ENCODE data around the gene BUD13. TPM values are rescaled to one million over a fixed set of nuclear protein-coding genes. Genes with fewer than 3 reads are reported as not detected.
"Not testable (repeated sequence)": the region's sequence is repeated elsewhere in the genome, so short reads cannot be mapped to it uniquely, and the experiment has no call there.

The BUD13 gene
- total and polyA plus RNA-seq, 2 donors, result 13.5 to 14.4 TPM

- DNase-seq (ENCODE audit: extremely low spot score), result no peak
- no peak overlapping the region for H3K27ac ChIP-seq (ENCODE audit: low read depth)
- no peaks in the 10 kb centered on the region for H3K4me1 ChIP-seq (ENCODE audit: insufficient read depth)
- H3K36me3 ChIP-seq (ENCODE audit: insufficient read depth), result peaks cover 8% of the 10 kb centered on the region
- 88% methylated on average over 2 of the region's 2 CpGs for WGBS
- H3K4me3 ChIP-seq (ENCODE audit: low read depth, low read length), result no peak overlapping the region
Measured at GRCh38 chr11:116762132-116762531, 10.7 kb downstream of the BUD13 start.

DNA sequence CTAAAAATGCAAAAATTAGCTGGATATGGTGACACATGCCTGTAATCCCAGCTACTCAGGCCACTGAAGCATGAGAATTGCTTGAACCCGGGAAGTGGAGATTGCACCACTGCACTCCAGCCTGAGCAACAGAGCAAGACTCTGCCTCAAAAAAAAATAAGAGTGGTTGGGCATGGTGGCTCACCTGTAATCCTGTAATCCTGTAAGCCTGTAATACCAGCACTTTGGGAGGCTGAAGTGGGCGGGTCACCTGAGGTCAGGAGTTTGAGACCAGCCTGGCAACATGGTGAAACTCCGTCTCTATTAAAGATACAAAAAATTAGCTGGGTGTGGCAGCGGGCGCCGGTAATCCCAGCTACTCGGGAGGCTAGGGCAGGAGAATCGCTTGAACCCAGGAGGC, 16.7 kb downstream of the BUD13 start:
- H3K27ac ChIP-seq (ENCODE audit: low read depth); H3K4me1 ChIP-seq (ENCODE audit: insufficient read depth); H3K4me3 ChIP-seq (ENCODE audit: low read depth, low read length); DNase-seq (ENCODE audit: extremely low spot score): not testable (repeated sequence)
- 76% methylated on average over 8 of the region's 8 CpGs for WGBS
- peaks cover 17% of the 10 kb centered on the region for H3K36me3 ChIP-seq (ENCODE audit: insufficient read depth)

DNA sequence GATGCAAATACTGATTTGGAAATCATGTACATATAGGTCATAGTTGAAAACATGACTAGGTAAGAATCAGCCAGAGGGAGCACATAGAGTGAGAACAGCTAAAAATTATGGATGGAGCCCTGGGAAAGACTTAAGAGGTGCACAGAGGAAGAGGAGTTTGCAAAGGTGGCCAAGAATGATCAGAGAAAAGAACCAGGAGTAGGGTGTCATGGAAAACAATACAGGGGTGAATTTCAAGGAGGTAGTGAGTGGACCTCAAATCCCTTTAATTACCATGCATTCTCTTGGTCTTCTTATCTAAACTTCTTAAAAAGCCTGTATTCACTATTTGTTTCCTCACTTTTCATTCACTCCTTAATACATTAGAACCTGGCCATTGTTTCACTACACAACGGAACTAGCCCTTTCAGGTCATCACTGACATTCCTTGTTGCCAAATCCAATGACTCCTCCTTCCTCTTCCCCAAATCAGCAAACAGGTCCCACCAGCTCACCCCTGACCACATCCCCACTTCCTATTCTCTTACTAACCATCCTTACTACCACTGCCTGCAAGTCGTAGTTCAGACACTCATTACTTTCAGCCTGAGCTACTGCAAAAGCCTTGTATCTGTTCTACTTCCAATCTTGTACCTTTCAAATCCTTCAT, 22.6 kb downstream of the BUD13 start:
- WGBS, result 93% methylated on average over 2 of the region's 2 CpGs
- Histone ChIP-seq H3K4me1 (ENCODE audit: insufficient read depth) (no peaks in the 10 kb centered on the region), H3K4me3 (ENCODE audit: low read depth, low read length) (no peak overlapping the region), H3K27ac (ENCODE audit: low read depth) (no peak overlapping the region), H3K36me3 (ENCODE audit: insufficient read depth) (peaks cover 7% of the 10 kb centered on the region)
- DNase-seq (ENCODE audit: extremely low spot score), result no peak

GRCh38 chr11:116742104-116742503, 30.7 kb downstream of the BUD13 start:
- no peak for DNase-seq (ENCODE audit: extremely low spot score)
- Histone ChIP-seq H3K36me3 (ENCODE audit: insufficient read depth) (peaks cover 1% of the 10 kb centered on the region), H3K4me1 (ENCODE audit: insufficient read depth) (no peaks in the 10 kb centered on the region), H3K27ac (ENCODE audit: low read depth) (no peak overlapping the region), H3K4me3 (ENCODE audit: low read depth, low read length) (no peak overlapping the region)
- 79% methylated on average over 6 of the region's 6 CpGs for WGBS

GRCh38 chr11:116740741-116741140, 32.0 kb downstream of the BUD13 start:
- DNase-seq (ENCODE audit: extremely low spot score), result no peak
- WGBS, result 60% methylated on average over 4 of the region's 4 CpGs
- no peaks in the 10 kb centered on the region for H3K4me1 ChIP-seq (ENCODE audit: insufficient read depth)

DNA sequence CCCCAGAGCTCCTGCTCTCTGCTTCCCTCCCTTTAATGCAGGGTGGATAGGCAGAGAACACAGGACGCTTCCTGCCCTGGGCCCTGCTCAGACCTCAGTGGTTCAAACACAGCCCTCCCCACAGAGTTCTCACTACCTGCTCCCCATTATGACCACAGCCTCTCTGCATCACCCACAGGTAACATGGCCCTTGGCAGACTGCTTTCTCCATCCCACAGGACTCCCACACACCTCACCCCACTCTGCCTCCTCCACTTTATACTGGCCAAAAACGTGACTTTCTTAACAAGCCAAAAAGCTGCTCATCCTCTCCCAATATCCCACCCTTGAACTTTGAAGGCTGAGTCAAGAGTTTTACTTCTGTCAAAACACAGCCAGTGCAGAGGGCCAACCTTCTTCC, 33.8 kb downstream of the BUD13 start:
- no peak overlapping the region for H3K27ac ChIP-seq (ENCODE audit: low read depth)
- 85% methylated on average over 2 of the region's 2 CpGs for WGBS
- no peak for DNase-seq (ENCODE audit: extremely low spot score)
- no peaks in the 10 kb centered on the region for H3K36me3 ChIP-seq (ENCODE audit: insufficient read depth)
- no peak overlapping the region for H3K4me3 ChIP-seq (ENCODE audit: low read depth, low read length)
- no peaks in the 10 kb centered on the region for H3K4me1 ChIP-seq (ENCODE audit: insufficient read depth)

More at GRCh38 chr11:116740741-116741140, 32.0 kb downstream of the BUD13 start:
- Histone ChIP-seq H3K36me3 (ENCODE audit: insufficient read depth) (peaks cover 1% of the 10 kb centered on the region), H3K27ac (ENCODE audit: low read depth) (no peak overlapping the region), H3K4me3 (ENCODE audit: low read depth, low read length) (no peak overlapping the region)

DNA sequence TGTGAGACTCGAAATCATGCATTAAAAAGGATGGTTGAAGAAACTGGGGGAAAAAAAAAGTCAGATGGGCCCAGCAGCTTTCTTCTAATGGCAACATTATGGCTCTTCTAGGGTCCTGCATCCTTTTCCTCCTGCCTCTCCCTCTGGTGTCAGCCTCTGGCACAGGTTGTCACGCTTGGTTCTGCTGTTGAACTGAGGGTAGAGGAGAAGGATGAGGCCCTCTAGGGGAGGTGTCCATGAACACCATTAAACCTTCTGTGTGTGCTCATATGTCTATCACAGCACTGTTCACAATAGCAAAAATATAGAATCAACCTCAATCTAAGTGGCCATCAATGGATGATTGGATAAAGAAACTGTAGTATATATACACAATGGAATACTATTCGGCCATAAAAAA, 36.0 kb downstream of the BUD13 start:
- 92% methylated on average over 3 of the region's 3 CpGs for WGBS
- Histone ChIP-seq H3K36me3 (ENCODE audit: insufficient read depth) (no peaks in the 10 kb centered on the region), H3K4me1 (ENCODE audit: insufficient read depth) (no peaks in the 10 kb centered on the region), H3K27ac (ENCODE audit: low read depth) (no peak overlapping the region), H3K4me3 (ENCODE audit: low read depth, low read length) (no peak overlapping the region)
- DNase-seq (ENCODE audit: extremely low spot score), result no peak

GRCh38 chr11:116733969-116734508, 38.7 kb downstream of the BUD13 start:
- H3K4me1 ChIP-seq (ENCODE audit: insufficient read depth), result no peaks in the 10 kb centered on the region
- H3K4me3 ChIP-seq (ENCODE audit: low read depth, low read length), result no peak overlapping the region
- 76% methylated on average over 11 of the region's 11 CpGs for WGBS
- no peak for DNase-seq (ENCODE audit: extremely low spot score)
- no peak overlapping the region for H3K27ac ChIP-seq (ENCODE audit: low read depth)
- no peaks in the 10 kb centered on the region for H3K36me3 ChIP-seq (ENCODE audit: insufficient read depth)

DNA sequence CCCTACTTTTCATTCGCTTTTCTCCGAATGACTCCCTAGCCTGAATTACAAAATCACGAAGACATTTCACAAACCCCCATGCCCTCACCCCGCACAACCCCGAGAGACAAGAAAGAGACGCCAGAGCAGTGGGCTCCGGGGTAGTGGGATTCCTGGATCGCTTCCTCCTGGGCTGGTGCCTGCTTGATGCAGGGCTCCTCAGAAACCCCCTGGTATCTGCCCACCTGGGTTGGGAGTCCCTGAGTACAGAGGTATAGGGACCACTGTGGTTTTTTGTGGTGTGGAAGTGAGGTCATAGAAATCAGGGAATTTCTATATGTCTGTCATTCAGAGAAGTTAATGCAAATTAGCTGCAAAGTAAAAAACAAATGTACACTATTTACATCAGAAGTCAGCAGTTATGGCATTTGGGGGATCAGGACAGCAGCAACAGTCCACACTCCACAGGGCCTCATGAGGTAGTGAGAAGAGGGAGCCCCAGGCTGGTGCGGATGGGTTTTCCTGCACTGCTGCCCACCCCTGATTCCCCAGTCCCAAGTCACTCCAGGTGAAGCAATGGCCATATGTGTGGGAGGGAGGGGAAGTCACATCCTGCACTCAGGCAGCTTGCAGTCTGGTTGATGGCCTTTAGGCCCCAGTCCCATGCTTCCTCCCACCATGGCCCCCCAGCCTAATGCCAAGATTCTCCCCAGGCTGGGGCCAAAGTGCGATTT, 39.6 kb downstream of the BUD13 start:
- DNase-seq (ENCODE audit: extremely low spot score), result no peak
- Histone ChIP-seq H3K4me1 (ENCODE audit: insufficient read depth) (no peaks in the 10 kb centered on the region), H3K36me3 (ENCODE audit: insufficient read depth) (no peaks in the 10 kb centered on the region), H3K27ac (ENCODE audit: low read depth) (no peak overlapping the region), H3K4me3 (ENCODE audit: low read depth, low read length) (no peak overlapping the region)
- 75% methylated on average over 10 of the region's 10 CpGs for WGBS

DNA sequence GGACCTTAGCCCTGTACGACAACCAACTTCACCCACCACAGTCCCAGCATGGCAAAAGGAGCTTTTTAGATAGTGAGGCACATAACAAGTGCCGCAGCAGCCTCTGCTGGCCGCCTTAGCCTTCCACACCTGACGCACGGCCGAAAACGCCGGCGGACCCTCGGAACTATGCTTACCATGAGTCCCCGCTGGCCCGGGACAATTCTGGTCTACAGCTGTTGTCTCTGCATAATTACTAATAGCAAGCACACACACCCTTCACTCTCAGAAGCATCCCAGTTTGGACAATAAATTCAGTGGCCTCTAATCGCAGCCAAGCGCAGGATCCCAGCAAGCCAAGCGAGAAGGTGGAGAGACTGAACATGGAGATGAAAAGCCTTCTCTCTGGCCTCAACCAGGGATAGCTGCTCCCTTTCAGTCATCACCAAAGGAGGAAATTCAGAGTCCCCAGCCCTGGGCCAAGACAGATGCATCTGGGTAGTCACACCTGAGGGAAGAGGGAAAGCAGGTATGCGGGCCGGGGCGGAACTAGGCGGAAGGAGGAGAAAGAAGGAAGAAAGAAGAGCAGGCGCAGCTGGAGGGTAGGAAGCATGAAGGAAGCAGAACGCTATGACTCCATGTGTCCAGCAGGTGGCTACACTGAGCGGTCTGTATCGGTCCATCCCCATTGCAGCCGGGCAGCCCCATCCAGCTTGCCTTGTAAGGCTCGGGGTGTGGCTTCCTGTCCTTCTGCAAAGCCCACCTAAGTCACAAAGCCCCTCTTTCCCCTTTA, 40.3 kb downstream of the BUD13 start:
- Histone ChIP-seq H3K4me1 (ENCODE audit: insufficient read depth) (no peaks in the 10 kb centered on the region), H3K4me3 (ENCODE audit: low read depth, low read length) (no peak overlapping the region), H3K27ac (ENCODE audit: low read depth) (no peak overlapping the region), H3K36me3 (ENCODE audit: insufficient read depth) (no peaks in the 10 kb centered on the region)
- 28% methylated on average over 25 of the region's 25 CpGs for WGBS
- no peak for DNase-seq (ENCODE audit: extremely low spot score)

DNA sequence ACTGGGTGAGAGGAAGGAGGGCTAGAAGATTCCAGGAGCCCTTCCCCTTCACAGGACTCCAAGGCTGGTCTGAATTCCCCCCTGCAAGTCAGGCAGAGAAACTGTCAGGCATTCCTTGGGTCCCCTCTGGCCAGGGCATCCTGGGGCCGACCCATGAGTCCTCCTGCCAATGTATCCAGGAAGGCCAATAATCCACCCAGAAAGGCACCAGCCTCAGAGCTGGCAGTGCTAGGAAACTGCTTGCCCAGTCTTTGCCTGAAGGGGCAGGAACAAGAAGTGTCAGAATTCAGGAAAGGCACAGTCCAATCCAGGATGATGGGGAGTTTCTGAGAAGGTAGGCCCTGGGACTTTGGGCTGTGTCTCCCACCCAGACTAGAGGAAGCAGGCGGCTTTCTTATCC, 41.0 kb downstream of the BUD13 start:
- WGBS, result 82% methylated on average over 2 of the region's 2 CpGs
- no peaks in the 10 kb centered on the region for H3K36me3 ChIP-seq (ENCODE audit: insufficient read depth)
- no peak overlapping the region for H3K4me3 ChIP-seq (ENCODE audit: low read depth, low read length)
- no peak overlapping the region for H3K27ac ChIP-seq (ENCODE audit: low read depth)
- H3K4me1 ChIP-seq (ENCODE audit: insufficient read depth), result no peaks in the 10 kb centered on the region
- DNase-seq (ENCODE audit: extremely low spot score), result no peak

DNA sequence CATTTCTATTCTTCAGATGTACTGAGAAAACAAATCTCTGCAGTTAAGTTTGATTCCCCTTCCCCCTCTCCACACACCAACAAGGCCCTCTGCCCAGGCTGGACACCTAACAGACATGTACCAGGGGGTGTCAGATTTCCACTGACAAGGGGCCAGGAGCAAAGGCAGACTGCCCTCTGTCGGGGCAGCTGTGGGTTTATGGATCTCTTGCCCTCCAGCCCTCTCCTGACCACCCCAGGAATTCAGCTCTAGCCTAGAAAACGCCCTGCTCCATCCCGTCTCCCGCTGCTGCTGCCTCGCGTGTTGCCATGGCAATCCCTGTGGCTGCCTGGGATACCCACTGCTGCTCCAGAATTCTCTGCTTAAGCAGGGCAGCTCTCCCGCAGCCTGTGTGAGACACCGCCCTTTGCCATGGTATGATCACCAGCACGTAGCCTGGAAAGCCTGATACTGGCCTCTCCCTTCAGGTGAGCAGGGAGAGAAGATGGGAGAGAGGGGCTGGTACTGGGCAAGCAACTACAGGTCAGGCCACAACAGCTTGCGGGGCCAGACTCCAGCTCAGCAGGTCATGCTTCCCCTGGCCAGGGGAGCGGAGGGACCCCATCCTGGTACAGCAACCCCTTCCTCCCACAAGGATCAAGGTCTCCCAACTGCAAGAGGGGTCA, 41.6 kb downstream of the BUD13 start:
- 40% methylated on average over 11 of the region's 11 CpGs for WGBS
- DNase-seq (ENCODE audit: extremely low spot score), result no peak
- Histone ChIP-seq H3K4me3 (ENCODE audit: low read depth, low read length) (no peak overlapping the region), H3K36me3 (ENCODE audit: insufficient read depth) (no peaks in the 10 kb centered on the region), H3K27ac (ENCODE audit: low read depth) (no peak overlapping the region), H3K4me1 (ENCODE audit: insufficient read depth) (no peaks in the 10 kb centered on the region)

GRCh38 chr11:116730601-116731000, 42.2 kb downstream of the BUD13 start:
- no peak for DNase-seq (ENCODE audit: extremely low spot score)

More at GRCh38 chr11:116730601-116731000, 42.2 kb downstream of the BUD13 start:
- no peaks in the 10 kb centered on the region for H3K36me3 ChIP-seq (ENCODE audit: insufficient read depth)
- 27% methylated on average over 6 of the region's 6 CpGs for WGBS
- H3K27ac ChIP-seq (ENCODE audit: low read depth), result no peak overlapping the region
- no peak overlapping the region for H3K4me3 ChIP-seq (ENCODE audit: low read depth, low read length)
- H3K4me1 ChIP-seq (ENCODE audit: insufficient read depth), result no peaks in the 10 kb centered on the region

All from urinary bladder (tissue), 4 donors.